Prostate gland (tissue), 2 donors: ENCODE data around the gene CHEK1.

Experiments
- POLR2A ChIP-seq: fragments of 450-650 bp; IDR thresholded peaks from one replicate; pipeline ENCODE4 v1.6.1; 2016; ENCODE audit warnings: antibody characterized with exemption, mild to moderate bottlenecking
- POLR2AphosphoS5 ChIP-seq: sonication (generic); formaldehyde crosslinking; IDR thresholded peaks from one replicate; pipeline ENCODE4 v1.6.1; 2017; ENCODE audit warnings: antibody characterized with exemption
- TF ChIP-seq, protein P1 (sequence below), 4 experiments: fragments of 200-600 bp in 2 of 4; fragments of 450-650 bp in 2 of 4; sonication (generic) in 2 of 4; IDR thresholded peaks; 1 replicate in 3 of 4; 2 replicates in 1 of 4; pipeline ENCODE4 v1.5.1; 2016 to 2019; ENCODE audit warnings: antibody characterized with exemption in 4 of 4, mild to moderate bottlenecking in 2 of 4, moderate library complexity in 2 of 4

DNA sequence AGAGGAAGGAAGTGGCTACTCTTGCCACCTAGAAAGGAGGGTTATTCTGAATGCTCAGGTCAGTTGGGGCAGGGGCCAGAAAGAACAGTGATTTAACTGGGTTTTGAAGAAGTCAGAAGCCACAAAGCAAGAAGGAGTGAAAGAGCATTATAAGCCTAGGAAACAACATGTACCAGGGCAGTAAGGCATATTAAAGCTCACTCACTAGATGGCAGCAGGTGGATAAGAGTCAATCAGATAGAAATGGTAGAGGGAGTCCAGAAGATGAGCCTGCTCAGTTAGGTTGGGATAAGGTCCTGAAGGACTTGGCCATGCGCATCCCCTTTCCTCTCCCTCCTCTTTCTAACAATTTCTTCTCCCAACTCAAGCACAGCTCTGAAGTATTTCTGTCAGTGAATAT, 99.2 kb downstream of the CHEK1 start:
- TF ChIP-seq, protein P1, sequence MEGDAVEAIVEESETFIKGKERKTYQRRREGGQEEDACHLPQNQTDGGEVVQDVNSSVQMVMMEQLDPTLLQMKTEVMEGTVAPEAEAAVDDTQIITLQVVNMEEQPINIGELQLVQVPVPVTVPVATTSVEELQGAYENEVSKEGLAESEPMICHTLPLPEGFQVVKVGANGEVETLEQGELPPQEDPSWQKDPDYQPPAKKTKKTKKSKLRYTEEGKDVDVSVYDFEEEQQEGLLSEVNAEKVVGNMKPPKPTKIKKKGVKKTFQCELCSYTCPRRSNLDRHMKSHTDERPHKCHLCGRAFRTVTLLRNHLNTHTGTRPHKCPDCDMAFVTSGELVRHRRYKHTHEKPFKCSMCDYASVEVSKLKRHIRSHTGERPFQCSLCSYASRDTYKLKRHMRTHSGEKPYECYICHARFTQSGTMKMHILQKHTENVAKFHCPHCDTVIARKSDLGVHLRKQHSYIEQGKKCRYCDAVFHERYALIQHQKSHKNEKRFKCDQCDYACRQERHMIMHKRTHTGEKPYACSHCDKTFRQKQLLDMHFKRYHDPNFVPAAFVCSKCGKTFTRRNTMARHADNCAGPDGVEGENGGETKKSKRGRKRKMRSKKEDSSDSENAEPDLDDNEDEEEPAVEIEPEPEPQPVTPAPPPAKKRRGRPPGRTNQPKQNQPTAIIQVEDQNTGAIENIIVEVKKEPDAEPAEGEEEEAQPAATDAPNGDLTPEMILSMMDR (IDR thresholded peaks at IDR 0.05), result no peak
- TF ChIP-seq POLR2A, result no peak
- TF ChIP-seq POLR2AphosphoS5, result no peak
